Small intestine (tissue), 7 donors: ENCODE results near the gene PAQR4. TPM values are rescaled to one million over a fixed set of nuclear protein-coding genes. Genes with fewer than 3 reads are reported as not detected.

Source experiments
- DNase-seq, 2 donors: peaks; one replicate each; pipeline versions ENCODE4 v3.0.0 to v3.0.0-alpha.2; 2013
- FAIRE-seq: peaks from 2 replicates; lab custom pipeline; 2012; peaks lifted over from hg19 to GRCh38; lab: Jason Lieb, UNC
- H3K27ac ChIP-seq, 3 donors: one replicate each; pipeline ENCODE4 v1.5.1; 2013; ENCODE audit warnings: low read length in 2 of 3, mild to moderate bottlenecking in 2 of 3, control low read depth in 1 of 3, inconsistent platforms in 1 of 3, low read depth in 1 of 3, moderate library complexity in 1 of 3
- H3K27me3 ChIP-seq, 3 donors: one replicate each; pipeline ENCODE4 v1.6.1; 2013; ENCODE audit warnings: low read length in 3 of 3, inconsistent platforms in 1 of 3; ENCODE audit not compliant: control insufficient read depth in 3 of 3, insufficient read depth in 3 of 3
- H3K36me3 ChIP-seq, 3 donors: one replicate each; pipeline ENCODE4 v1.6.1; 2013; ENCODE audit warnings: low read length in 3 of 3, inconsistent platforms in 1 of 3, low read depth in 1 of 3, mild to moderate bottlenecking in 1 of 3, moderate library complexity in 1 of 3; ENCODE audit not compliant: control insufficient read depth in 3 of 3, insufficient read depth in 2 of 3
- H3K4me1 ChIP-seq, 3 donors: one replicate each; pipeline ENCODE4 v1.6.1; 2013; ENCODE audit warnings: low read length in 2 of 3, inconsistent platforms in 1 of 3, low read depth in 1 of 3, mild to moderate bottlenecking in 1 of 3, moderate library complexity in 1 of 3; ENCODE audit not compliant: control insufficient read depth in 3 of 3, insufficient read depth in 2 of 3
- H3K4me3 ChIP-seq, 3 donors: one replicate each; pipeline ENCODE4 v1.5.1; 2013; ENCODE audit warnings: low read length in 3 of 3, control low read depth in 1 of 3, inconsistent platforms in 1 of 3, low read depth in 1 of 3, mild to moderate bottlenecking in 1 of 3, moderate library complexity in 1 of 3
- H3K9me3 ChIP-seq, 2 donors: one replicate each; pipeline ENCODE4 v1.6.1; 2013; ENCODE audit warnings: low read depth in 1 of 2, low read length in 1 of 2; ENCODE audit not compliant: control insufficient read depth in 2 of 2, insufficient read depth in 1 of 2
- WGBS, 3 donors: extraction: QIAGEN DNeasy Blood & Tissue Kit; methylation state at CpG; one replicate each; pipeline ENCODE4 v1.1.7; 2013; 5-methylcytosine and 5-hydroxymethylcytosine counted together
- polyA plus RNA-seq, 4 donors: library from polyadenylated mRNA; stranded (reverse) in 3 of 4; unstranded in 1 of 4; fragments of 200-250 nt in 3 of 4; fragments of 120-200 nt in 1 of 4; gene quantifications; one replicate each; pipeline versions ENCODE4 v1.2.1 to v1.2.3, GENCODE V29; 2013
- donor health status: healthy with polysubstance abuse.
- donor health status: control.
- donor health status: control.
- donor health status: Bipolar disorder and iron deficiency.
- donor health status: healthy.

The PAQR4 gene
- polyA plus RNA-seq, 4 donors, result 1.4 to 19.4 (median 6.9) TPM

DNA sequence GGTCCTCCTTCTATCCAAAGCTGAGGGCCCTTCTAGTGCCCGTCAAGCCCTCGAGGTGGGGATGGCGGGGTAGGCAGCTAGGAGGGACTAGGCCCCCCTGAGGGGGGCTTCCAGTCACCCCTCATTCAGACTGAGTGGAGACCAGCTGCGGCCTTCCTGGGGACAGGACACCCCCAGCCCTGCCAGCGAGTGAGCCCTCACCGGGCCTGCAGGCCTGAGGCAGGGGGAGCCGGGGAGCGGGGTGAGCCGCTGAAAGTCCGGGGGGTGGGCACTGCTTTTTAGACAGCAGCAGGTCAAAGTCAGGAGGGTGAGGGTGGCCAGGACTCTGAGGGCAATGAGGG lies 13.7 kb upstream of the PAQR4 start:
- Histone ChIP-seq H3K4me3 (no peak overlapping the region), H3K4me1 (peaks cover 0 to 5% (median 0%) of the 10 kb centered on the region in 3 donors), H3K27ac (peak overlapping the region in 1 of 3 donors; percentile 40), H3K27me3 (peaks cover 0 to 21% (median 3%) of the 10 kb centered on the region in 3 donors), H3K36me3 (peaks cover 0 to 5% (median 0%) of the 10 kb centered on the region in 3 donors), H3K9me3 (no peaks in the 10 kb centered on the region)
- DNase-seq (no peak), FAIRE-seq (no peak)
- 49 to 57% (median 56%) methylated on average over 10 of the region's 10 CpGs for WGBS, 3 donors

GRCh38 chr16:2955779-2956578 lies 13.2 kb upstream of the PAQR4 start:
- peak overlapping the region in 1 of 3 donors; percentile 22 for H3K27ac ChIP-seq
- no peak for FAIRE-seq

DNA sequence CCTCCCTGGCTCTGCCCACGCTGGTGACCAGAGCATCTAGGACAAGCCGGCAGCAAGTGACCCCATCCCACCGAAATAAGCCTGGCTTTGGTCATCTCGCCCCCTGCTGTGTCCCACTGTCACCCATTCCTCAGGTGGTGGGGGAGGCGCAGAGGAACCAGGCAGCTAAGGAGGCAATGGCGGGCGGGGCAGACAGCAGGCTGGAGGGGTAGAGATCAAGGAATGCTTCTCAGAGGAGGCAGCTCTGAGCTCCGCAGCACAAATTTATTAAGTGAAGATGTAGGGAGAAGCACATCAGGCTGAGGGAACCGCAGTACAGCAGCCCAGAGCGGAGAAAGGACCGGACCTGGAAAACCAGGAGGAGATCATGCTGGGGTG lies 12.6 kb upstream of the PAQR4 start:
- H3K27me3 ChIP-seq, result peaks cover 0 to 26% (median 3%) of the 10 kb centered on the region in 3 donors
- no peaks in the 10 kb centered on the region for H3K36me3 ChIP-seq
- DNase-seq (no peak), FAIRE-seq (no peak)
- no peaks in the 10 kb centered on the region for H3K9me3 ChIP-seq
- peaks cover 0 to 5% (median 0%) of the 10 kb centered on the region in 3 donors for H3K4me1 ChIP-seq
- no peak overlapping the region for H3K4me3 ChIP-seq
- 84 to 86% (median 84%) methylated on average over 11 of the region's 11 CpGs for WGBS, 3 donors
- H3K27ac ChIP-seq, result no peak overlapping the region

More at GRCh38 chr16:2955779-2956578, 13.2 kb upstream of the PAQR4 start:
- DNase-seq, result peak in 1 of 2 donors; percentile 36
- 35 to 39% (median 35%) methylated on average over 9 to 21 of the region's 21 CpGs for WGBS, 3 donors
- H3K4me1 ChIP-seq, result peaks cover 0 to 5% (median 0%) of the 10 kb centered on the region in 3 donors
- H3K36me3 ChIP-seq, result peaks cover 0 to under 1% (median 0%) of the 10 kb centered on the region in 3 donors
- H3K9me3 ChIP-seq, result no peaks in the 10 kb centered on the region
- no peak overlapping the region for H3K4me3 ChIP-seq
- H3K27me3 ChIP-seq, result peaks cover 0 to 24% (median 3%) of the 10 kb centered on the region in 3 donors

DNA sequence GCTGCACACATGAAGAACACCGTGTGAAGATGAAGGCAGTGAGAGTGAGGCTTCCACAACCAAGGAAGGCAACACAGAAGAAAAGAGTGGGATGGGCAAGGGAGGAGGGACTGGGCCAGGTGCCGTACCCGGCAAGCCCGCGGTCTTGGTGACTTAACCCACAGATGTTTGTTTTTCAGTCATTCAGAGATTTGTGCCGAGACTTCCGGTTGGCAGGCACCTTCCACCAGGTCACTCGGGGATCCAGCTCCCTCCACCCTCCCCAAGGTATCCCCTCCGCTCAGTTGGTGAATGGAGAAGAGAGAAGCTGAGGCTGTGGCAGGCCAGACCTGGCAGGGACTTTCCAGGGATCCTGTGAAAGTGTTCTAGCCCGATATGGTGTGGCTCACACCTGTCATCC lies 9.9 kb upstream of the PAQR4 start:
- H3K27me3 ChIP-seq, result peaks cover 12 to 50% (median 14%) of the 10 kb centered on the region in 3 donors
- WGBS, 3 donors, result 4 to 46% (median 30%) methylated on average over 10 of the region's 10 CpGs

DNA sequence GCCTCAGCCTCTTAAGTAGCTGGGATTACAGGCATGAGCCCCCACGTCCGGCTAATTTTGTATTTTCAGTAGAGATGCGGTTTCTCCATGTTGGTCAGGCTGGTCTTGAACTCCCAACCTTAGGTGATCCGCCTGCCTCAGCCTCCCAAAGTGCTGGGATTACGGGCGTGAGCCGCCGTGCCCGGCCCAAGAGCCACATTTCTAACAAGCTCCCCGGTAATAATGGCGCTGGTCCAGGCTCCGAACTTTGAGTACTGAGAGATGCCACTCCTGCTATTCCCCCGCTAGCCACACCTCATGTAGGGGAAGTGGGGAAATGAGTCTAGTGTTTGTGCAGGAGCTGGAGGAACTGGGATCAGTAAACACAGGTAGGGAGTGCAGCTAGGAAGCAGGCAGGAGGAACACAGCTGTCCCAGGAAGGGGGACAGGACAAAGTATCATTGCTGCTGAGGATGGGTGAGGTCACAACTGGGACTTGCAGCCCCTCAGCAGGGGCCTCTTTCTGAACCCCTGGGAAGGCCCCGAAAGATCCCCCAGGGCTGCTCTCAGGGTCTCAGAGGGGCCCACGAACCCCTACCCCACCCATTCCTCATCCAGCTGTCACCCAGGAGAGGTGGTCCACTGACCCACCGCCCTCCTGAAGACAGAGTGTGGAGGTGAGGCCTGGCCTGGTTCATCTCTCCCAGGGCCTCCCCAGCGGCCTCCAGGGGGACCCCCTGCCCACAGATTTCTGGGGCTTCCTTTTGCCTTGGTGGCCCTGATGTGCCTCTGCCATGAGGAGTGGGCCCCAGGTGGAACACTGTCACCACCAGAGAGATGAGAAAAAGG lies 8.8 kb upstream of the PAQR4 start:
- H3K36me3 ChIP-seq, result no peaks in the 10 kb centered on the region
- 49 to 74% (median 58%) methylated on average over 17 of the region's 17 CpGs for WGBS, 3 donors
- no peak overlapping the region for H3K4me3 ChIP-seq
- FAIRE-seq (no peak), DNase-seq (no peak)
- no peak overlapping the region for H3K27ac ChIP-seq
- H3K9me3 ChIP-seq, result no peaks in the 10 kb centered on the region
- peaks cover 0 to 25% (median 6%) of the 10 kb centered on the region in 3 donors for H3K4me1 ChIP-seq
- peaks cover 13 to 55% (median 19%) of the 10 kb centered on the region in 3 donors for H3K27me3 ChIP-seq

More for the DNA sequence above, 9.9 kb upstream of the PAQR4 start:
- Histone ChIP-seq H3K9me3 (no peaks in the 10 kb centered on the region), H3K27ac (no peak overlapping the region), H3K4me3 (no peak overlapping the region), H3K4me1 (peaks cover 0 to 16% (median 5%) of the 10 kb centered on the region in 3 donors), H3K36me3 (no peaks in the 10 kb centered on the region)
- DNase-seq, result no peak
- no peak for FAIRE-seq

- no peaks in the 10 kb centered on the region for H3K9me3 ChIP-seq
- no peak for DNase-seq
- FAIRE-seq, result no peak
- 17 to 25% (median 24%) methylated on average over 23 to 28 of the region's 28 CpGs for WGBS, 3 donors
- H3K4me1 ChIP-seq, result peaks cover 0 to 20% (median 9%) of the 10 kb centered on the region in 3 donors
- H3K27ac ChIP-seq, result no peak overlapping the region
- H3K4me3 ChIP-seq, result no peak overlapping the region
- no peaks in the 10 kb centered on the region for H3K36me3 ChIP-seq
- H3K27me3 ChIP-seq, result peaks cover 21 to 70% (median 29%) of the 10 kb centered on the region in 3 donors
These were observed 6.6 kb upstream of the PAQR4 start for GRCh38 chr16:2962334-2963073.

- 1 to 2% (median 2%) methylated on average over 16 to 38 of the region's 40 CpGs for WGBS, 3 donors
- peak overlapping the region in 1 of 3 donors; percentile 26 for H3K4me3 ChIP-seq
These were observed 6.0 kb upstream of the PAQR4 start for GRCh38 chr16:2963074-2963722.

More at GRCh38 chr16:2963074-2963722, 6.0 kb upstream of the PAQR4 start:
- H3K9me3 ChIP-seq, result no peaks in the 10 kb centered on the region
- peaks cover 25 to 76% (median 34%) of the 10 kb centered on the region in 3 donors for H3K27me3 ChIP-seq
- peaks cover 0 to 27% (median 9%) of the 10 kb centered on the region in 3 donors for H3K4me1 ChIP-seq
- no peak for FAIRE-seq
- no peaks in the 10 kb centered on the region for H3K36me3 ChIP-seq
- DNase-seq, result no peak
- no peak overlapping the region for H3K27ac ChIP-seq
